ENCODE data around the gene WWOX. TPM values are rescaled to one million over a fixed set of nuclear protein-coding genes. Genes with fewer than 3 reads are reported as not detected.

Gene WWOX
- total and polyA plus RNA-seq, 2 experiments from 2014 or later: 17.0 to 39.8 TPM

DNA sequence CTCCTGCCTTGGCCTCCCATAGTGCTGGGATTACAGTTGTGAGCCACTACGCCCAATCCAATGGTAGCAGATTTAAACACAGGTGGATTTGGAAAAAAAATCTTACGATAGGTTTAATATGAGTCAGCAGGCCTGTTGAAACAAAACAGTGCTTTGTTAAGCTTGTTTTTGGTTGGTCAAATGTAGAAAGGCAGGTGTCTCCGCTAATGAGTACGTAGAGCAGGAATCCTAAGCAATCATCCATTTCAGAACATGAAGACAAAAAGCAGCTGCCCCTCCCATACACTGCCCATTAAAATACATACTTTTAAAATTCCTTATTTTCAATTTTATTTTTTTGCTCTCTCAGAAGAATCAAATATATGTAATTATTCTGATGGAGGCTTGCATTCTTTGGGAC, 1.9 kb upstream of the WWOX start:
- H3K27ac ChIP-seq: no peak overlapping the region
- no peak overlapping the region for H3K4me2 ChIP-seq
- no peaks in the 10 kb centered on the region for H4K20me1 ChIP-seq (ENCODE audit: insufficient read depth, poor library complexity, severe bottlenecking)
- no peak overlapping the region for H2AFZ ChIP-seq
- no peak for DNase-seq (ENCODE audit: low spot score)
- H3K9me2 ChIP-seq (replicated peaks; ENCODE audit: insufficient read depth): no peaks in the 10 kb centered on the region
- TF ChIP-seq, protein P1, sequence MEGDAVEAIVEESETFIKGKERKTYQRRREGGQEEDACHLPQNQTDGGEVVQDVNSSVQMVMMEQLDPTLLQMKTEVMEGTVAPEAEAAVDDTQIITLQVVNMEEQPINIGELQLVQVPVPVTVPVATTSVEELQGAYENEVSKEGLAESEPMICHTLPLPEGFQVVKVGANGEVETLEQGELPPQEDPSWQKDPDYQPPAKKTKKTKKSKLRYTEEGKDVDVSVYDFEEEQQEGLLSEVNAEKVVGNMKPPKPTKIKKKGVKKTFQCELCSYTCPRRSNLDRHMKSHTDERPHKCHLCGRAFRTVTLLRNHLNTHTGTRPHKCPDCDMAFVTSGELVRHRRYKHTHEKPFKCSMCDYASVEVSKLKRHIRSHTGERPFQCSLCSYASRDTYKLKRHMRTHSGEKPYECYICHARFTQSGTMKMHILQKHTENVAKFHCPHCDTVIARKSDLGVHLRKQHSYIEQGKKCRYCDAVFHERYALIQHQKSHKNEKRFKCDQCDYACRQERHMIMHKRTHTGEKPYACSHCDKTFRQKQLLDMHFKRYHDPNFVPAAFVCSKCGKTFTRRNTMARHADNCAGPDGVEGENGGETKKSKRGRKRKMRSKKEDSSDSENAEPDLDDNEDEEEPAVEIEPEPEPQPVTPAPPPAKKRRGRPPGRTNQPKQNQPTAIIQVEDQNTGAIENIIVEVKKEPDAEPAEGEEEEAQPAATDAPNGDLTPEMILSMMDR (IDR thresholded peaks at IDR 0.05; ENCODE audit: poor library complexity): no peak
- TF ChIP-seq EZH2 (IDR thresholded peaks at IDR 0.05; ENCODE audit: borderline replicate concordance) (no peak), EZH2phosphoT487 (IDR thresholded peaks at IDR 0.05; ENCODE audit: low read depth, severe bottlenecking, unreplicated experiment) (no peak)
- 92% methylated on average over 4 of the region's 4 CpGs for WGBS (ENCODE audit: low lambda C conversion rate, missing lambda C conversion rate)
- no peaks in the 10 kb centered on the region for H3K9me3 ChIP-seq (ENCODE audit: low read depth)
- H3K4me1 ChIP-seq (ENCODE audit: insufficient read depth): peaks cover 6% of the 10 kb centered on the region
- no peaks in the 10 kb centered on the region for H3K27me3 ChIP-seq
- peaks cover 20% of the 10 kb centered on the region for H3K79me2 ChIP-seq
- H3K36me3 ChIP-seq (replicated peaks; ENCODE audit: insufficient read depth, low read depth): no peaks in the 10 kb centered on the region
- H3K4me3 ChIP-seq: no peak overlapping the region

DNA sequence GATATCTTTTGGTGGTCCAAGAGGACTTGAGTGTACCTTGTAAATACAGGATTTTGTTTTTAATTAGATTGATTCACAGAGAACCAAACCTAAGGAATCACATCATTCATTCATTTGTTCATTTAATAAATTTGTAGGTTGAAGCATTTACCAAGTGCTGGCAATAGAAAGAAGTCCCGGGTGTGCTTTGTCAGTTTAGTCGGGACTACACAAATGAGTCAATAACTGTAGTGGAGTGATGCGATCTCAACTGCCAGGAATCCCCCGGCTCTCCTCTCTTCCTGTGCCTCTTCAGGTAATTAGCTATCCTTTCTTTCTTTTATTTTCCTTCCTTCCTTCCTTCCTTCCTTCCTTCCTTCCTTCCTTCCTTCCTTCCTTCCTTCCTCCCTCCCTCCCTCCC, 1.4 kb upstream of the WWOX start:
- H3K4me3 ChIP-seq: no peak overlapping the region
- TF ChIP-seq EZH2phosphoT487 (IDR thresholded peaks at IDR 0.05; ENCODE audit: low read depth, severe bottlenecking, unreplicated experiment) (no peak), EZH2 (IDR thresholded peaks at IDR 0.05; ENCODE audit: borderline replicate concordance) (no peak)
- TF ChIP-seq, protein P1 (IDR thresholded peaks at IDR 0.05; ENCODE audit: poor library complexity): no peak
- H2AFZ ChIP-seq: no peak overlapping the region
- peaks cover 6% of the 10 kb centered on the region for H3K4me1 ChIP-seq (ENCODE audit: insufficient read depth)
- peaks cover 23% of the 10 kb centered on the region for H3K79me2 ChIP-seq
- H3K36me3 ChIP-seq (replicated peaks; ENCODE audit: insufficient read depth, low read depth): no peaks in the 10 kb centered on the region
- no peak for DNase-seq (ENCODE audit: low spot score)
- no peaks in the 10 kb centered on the region for H3K9me3 ChIP-seq (ENCODE audit: low read depth)
- no peak overlapping the region for H3K27ac ChIP-seq
- H3K27me3 ChIP-seq: no peaks in the 10 kb centered on the region
- no peaks in the 10 kb centered on the region for H4K20me1 ChIP-seq (ENCODE audit: insufficient read depth, poor library complexity, severe bottlenecking)
- WGBS (ENCODE audit: low lambda C conversion rate, missing lambda C conversion rate): 93% methylated on average over 4 of the region's 4 CpGs
- H3K9me2 ChIP-seq (replicated peaks; ENCODE audit: insufficient read depth): no peaks in the 10 kb centered on the region
- H3K4me2 ChIP-seq: no peak overlapping the region

- 68% methylated on average over 12 of the region's 12 CpGs for WGBS (ENCODE audit: low lambda C conversion rate, missing lambda C conversion rate)
- peak overlapping the region; percentile 79 for H3K27ac ChIP-seq
- no peaks in the 10 kb centered on the region for H3K9me3 ChIP-seq (ENCODE audit: low read depth)
- H3K36me3 ChIP-seq (replicated peaks; ENCODE audit: insufficient read depth, low read depth): no peaks in the 10 kb centered on the region
- peak overlapping the region; percentile 20 for H3K4me3 ChIP-seq
- peak overlapping the region; percentile 75 for H3K4me2 ChIP-seq
- peak overlapping the region; percentile 82 for H2AFZ ChIP-seq
- H3K79me2 ChIP-seq: peaks cover 23% of the 10 kb centered on the region
- TF ChIP-seq, protein P1 (IDR thresholded peaks at IDR 0.05; ENCODE audit: poor library complexity): no peak
- TF ChIP-seq EZH2 (IDR thresholded peaks at IDR 0.05; ENCODE audit: borderline replicate concordance): no peak
- H4K20me1 ChIP-seq (ENCODE audit: insufficient read depth, poor library complexity, severe bottlenecking): no peaks in the 10 kb centered on the region
- H3K9me2 ChIP-seq (replicated peaks; ENCODE audit: insufficient read depth): no peaks in the 10 kb centered on the region
- H3K27me3 ChIP-seq: no peaks in the 10 kb centered on the region
- no peak for DNase-seq (ENCODE audit: low spot score)
- H3K4me1 ChIP-seq (ENCODE audit: insufficient read depth): peaks cover 6% of the 10 kb centered on the region
Observed at GRCh38 chr16:78098595-78099270, 721 bp upstream of the WWOX start.

Data from hepatocyte (in vitro differentiated cells).